K562 (cell line): ENCODE data around the gene FIBP. TPM values are rescaled to one million over a fixed set of nuclear protein-coding genes. Genes with fewer than 3 reads are reported as not detected.

ENCODE experiments used
- CBX3 ChIP-seq, 2 experiments: IDR thresholded peaks; 1 replicate in 1 of 2; 2 replicates in 1 of 2; pipeline ENCODE4 v1.6.1; 2012; ENCODE audit warnings: inconsistent platforms in 2 of 2, low read length in 2 of 2, borderline replicate concordance in 1 of 2, control low read depth in 1 of 2
- FOXJ2 ChIP-seq: fragments of 200-800 bp; sonication (Bioruptor generic); IDR thresholded peaks from 2 replicates; pipeline ENCODE4 v1.6.1; 2016; ENCODE audit warnings: missing genetic modification characterization, missing compliant biosample characterization
- GTF2E2 ChIP-seq: fragments of 200-800 bp; sonication (Bioruptor generic); IDR thresholded peaks from 2 replicates; pipeline ENCODE4 v1.6.1; 2016; ENCODE audit warnings: missing genetic modification characterization, missing compliant biosample characterization
- HLTF ChIP-seq: fragments of 450-650 bp; IDR thresholded peaks from 2 replicates; pipeline ENCODE4 v1.6.1; 2016
- IRF2 ChIP-seq: sonication (generic); formaldehyde crosslinking; IDR thresholded peaks from 2 replicates; pipeline ENCODE4 v1.8.1; 2022; ENCODE audit warnings: mild to moderate bottlenecking, missing genetic modification reagents
- MTA3 ChIP-seq: fragments of 450-650 bp; formaldehyde crosslinking; IDR thresholded peaks from 2 replicates; pipeline ENCODE4 v1.6.1; 2017; ENCODE audit warnings: mild to moderate bottlenecking, borderline replicate concordance
- NR2C2 ChIP-seq, 2 experiments: fragments of 200-800 bp in 1 of 2; sonication (Bioruptor generic) in 1 of 2; sonication (generic) in 1 of 2; formaldehyde crosslinking in 1 of 2; IDR thresholded peaks; 2 replicates each; pipeline versions ENCODE4 v1.6.1 to v1.8.0; 2016 to 2022; ENCODE audit warnings: mild to moderate bottlenecking in 1 of 2, missing compliant biosample characterization in 1 of 2, missing genetic modification characterization in 1 of 2, missing genetic modification reagents in 1 of 2
- RBFOX2 ChIP-seq: fragments of 200-400 bp; formaldehyde crosslinking; IDR thresholded peaks from 2 replicates; pipeline ENCODE4 v1.6.1; 2017; ENCODE audit warnings: low read depth, mild to moderate bottlenecking, low read length, moderate library complexity
- RBM22 ChIP-seq: fragments of 200-400 bp; formaldehyde crosslinking; IDR thresholded peaks from 2 replicates; pipeline ENCODE4 v1.6.1; 2018; ENCODE audit warnings: low read length, low read depth; ENCODE audit not compliant: poor library complexity, severe bottlenecking
- RFX1 ChIP-seq: fragments of 450-650 bp; IDR thresholded peaks from 2 replicates; pipeline ENCODE4 v1.6.1; 2016; ENCODE audit warnings: mild to moderate bottlenecking, moderate library complexity
- SRSF9 ChIP-seq: fragments of 200-400 bp; formaldehyde crosslinking; IDR thresholded peaks from 2 replicates; pipeline ENCODE4 v1.6.1; 2017; ENCODE audit warnings: low read depth, low read length, borderline replicate concordance
- STAG1 ChIP-seq: sonication (generic); formaldehyde crosslinking; IDR thresholded peaks from 2 replicates; pipeline ENCODE4 v1.5.0; 2020; ENCODE audit warnings: missing genetic modification reagents, borderline replicate concordance
- TRIM24 ChIP-seq, 2 experiments: fragments of 450-650 bp; IDR thresholded peaks; 2 replicates each; pipeline ENCODE4 v1.6.1; 2016
- ZBTB8A ChIP-seq: fragments of 450-650 bp; IDR thresholded peaks from 2 replicates; pipeline ENCODE4 v1.6.1; 2018; ENCODE audit warnings: mild to moderate bottlenecking, moderate library complexity; ENCODE audit not compliant: partially characterized antibody
- ZNF586 ChIP-seq: fragments of 450-650 bp; formaldehyde crosslinking; conservative IDR thresholded peaks from 2 replicates; pipeline ENCODE4 v1.4.0; 2020; ENCODE audit warnings: mild to moderate bottlenecking, moderate library complexity
- ZNF785 ChIP-seq: fragments of 250-450 bp; sonication (Bioruptor Pico); IDR thresholded peaks from 2 replicates; pipeline ENCODE4 v1.4.0; 2020; ENCODE audit warnings: mild to moderate bottlenecking
- polyA plus RNA-seq, 8 experiments: library from polyadenylated mRNA; depleted of rRNA in 4 of 8; stranded (reverse) in 5 of 8; unstranded in 3 of 8; fragments of >200 nt; fragmentation: Nextera tagmentation in 2 of 8; fragmentation: Illumina TruSeq in 1 of 8; extraction: Ambion mirVana in 2 of 8; extraction: Trizol in 1 of 8; gene quantifications; 2 replicates each; pipeline versions ENCODE4 v1.2.1 to v1.2.3, GENCODE V29; 2011 to 2014; ENCODE audit warnings: inconsistent platforms in 1 of 8, missing spikeins in 1 of 8
- total RNA-seq, 7 experiments: library from RNA; depleted of rRNA in 6 of 7; stranded (reverse); fragments of >200 nt in 6 of 7; fragmentation: Illumina TruSeq in 2 of 7; extraction: Trizol in 2 of 7; gene quantifications; 2 replicates each; pipeline versions ENCODE4 v1.2.1 to v1.2.3, GENCODE V29; 2011 to 2021; ENCODE audit warnings: low replicate concordance in 1 of 7
- TF ChIP-seq, protein P1 (sequence below): fragments of 250-450 bp; sonication (Bioruptor Pico); IDR thresholded peaks from 2 replicates; pipeline ENCODE4 v1.8.0; 2022; ENCODE audit warnings: inconsistent platforms, mild to moderate bottlenecking, moderate library complexity, borderline replicate concordance
- TF ChIP-seq, protein P2 (sequence below), 2 experiments: fragments of 450-650 bp in 1 of 2; sonication (generic) in 1 of 2; formaldehyde crosslinking; conservative IDR thresholded peaks; 2 replicates each; pipeline versions ENCODE4 v1.4.0 to v1.8.1; 2020 to 2022; ENCODE audit warnings: mild to moderate bottlenecking in 1 of 2, missing genetic modification reagents in 1 of 2
- TF ChIP-seq, protein P3 (sequence below): fragments of 450-650 bp; IDR thresholded peaks from 2 replicates; pipeline ENCODE4 v1.6.1; 2017; ENCODE audit warnings: antibody characterized with exemption
- TF ChIP-seq, protein P4 (sequence below): fragments of 450-650 bp; formaldehyde crosslinking; IDR thresholded peaks from 2 replicates; pipeline ENCODE4 v1.4.0; 2022; ENCODE audit warnings: missing genetic modification characterization
- TF ChIP-seq, protein P5 (sequence below): IDR thresholded peaks from 2 replicates; pipeline ENCODE4 v1.6.1; 2014; ENCODE audit warnings: antibody characterized with exemption

FIBP gene
- total and polyA plus RNA-seq, 9 of the 15 experiments (the other 6 are each of a cell fraction or from before 2014, with no cell fraction given): 41.2 to 79.2 (median 48.6) TPM

DNA sequence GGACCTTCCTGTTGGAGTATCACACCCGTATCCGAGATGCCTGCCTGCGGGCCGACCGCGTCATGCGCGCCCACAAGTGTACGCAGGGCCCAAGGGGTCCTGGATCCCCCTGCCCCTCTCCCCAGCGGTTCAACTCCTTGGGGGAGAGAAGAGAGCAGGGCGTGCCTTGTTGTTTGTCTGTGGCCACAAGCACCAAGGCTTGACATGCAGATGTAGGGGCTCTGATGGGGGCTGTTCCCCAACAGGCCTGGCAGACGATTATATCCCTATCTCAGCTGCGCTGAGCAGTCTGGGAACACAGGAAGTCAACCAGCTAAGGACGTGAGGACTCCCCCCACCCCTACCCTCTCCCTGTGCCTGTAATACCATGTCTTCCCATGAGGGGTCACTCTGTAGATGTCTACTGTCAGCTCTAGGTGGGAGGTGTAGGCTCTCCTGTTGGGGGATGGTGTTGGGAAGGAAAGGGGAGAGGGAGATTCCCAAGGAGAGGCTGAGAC, 37.1 kb downstream of the FIBP start (continued):
- TF ChIP-seq MTA3 (no peak), ZNF586 (no peak), IRF2 (CRISPR knock-in tag) (no peak), ZNF785 (CRISPR knock-in tag) (peak; percentile 88), ZBTB8A (no peak), TRIM24 (IDR thresholded peaks at IDR 0.05) (0 out of 4 replicates have a peak, but pooled peaks of 1 of the 2 experiments have one; percentile 39), GTF2E2 (tag) (no peak), RFX1 (no peak), CBX3 (IDR thresholded peaks at IDR 0.05; ENCODE audit: borderline replicate concordance in 1 of 2, low read length in 2 of 2) (peak in 1 of 2 experiments; percentile 92; a peak in 2 of 3 replicates), FOXJ2 (tag) (no peak), RBFOX2 (0 out of 2 replicates have a peak, but pooled peaks have one; percentile 14), SRSF9 (no peak), RBM22 (peak; percentile 60), STAG1 (CRISPR knock-in tag) (no peak), NR2C2 (CRISPR knock-in tag; IDR thresholded peaks at IDR 0.05) (no peak), NR2C2 (tag; IDR thresholded peaks at IDR 0.05) (no peak), HLTF (no peak)
- TF ChIP-seq, protein P1, sequence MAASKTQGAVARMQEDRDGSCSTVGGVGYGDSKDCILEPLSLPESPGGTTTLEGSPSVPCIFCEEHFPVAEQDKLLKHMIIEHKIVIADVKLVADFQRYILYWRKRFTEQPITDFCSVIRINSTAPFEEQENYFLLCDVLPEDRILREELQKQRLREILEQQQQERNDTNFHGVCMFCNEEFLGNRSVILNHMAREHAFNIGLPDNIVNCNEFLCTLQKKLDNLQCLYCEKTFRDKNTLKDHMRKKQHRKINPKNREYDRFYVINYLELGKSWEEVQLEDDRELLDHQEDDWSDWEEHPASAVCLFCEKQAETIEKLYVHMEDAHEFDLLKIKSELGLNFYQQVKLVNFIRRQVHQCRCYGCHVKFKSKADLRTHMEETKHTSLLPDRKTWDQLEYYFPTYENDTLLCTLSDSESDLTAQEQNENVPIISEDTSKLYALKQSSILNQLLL (CRISPR knock-in tag): no peak
- TF ChIP-seq, protein P2, sequence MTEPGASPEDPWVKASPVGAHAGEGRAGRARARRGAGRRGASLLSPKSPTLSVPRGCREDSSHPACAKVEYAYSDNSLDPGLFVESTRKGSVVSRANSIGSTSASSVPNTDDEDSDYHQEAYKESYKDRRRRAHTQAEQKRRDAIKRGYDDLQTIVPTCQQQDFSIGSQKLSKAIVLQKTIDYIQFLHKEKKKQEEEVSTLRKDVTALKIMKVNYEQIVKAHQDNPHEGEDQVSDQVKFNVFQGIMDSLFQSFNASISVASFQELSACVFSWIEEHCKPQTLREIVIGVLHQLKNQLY (CRISPR knock-in tag; conservative IDR thresholded peaks at IDR 0.05): no peak
- TF ChIP-seq, protein P3, sequence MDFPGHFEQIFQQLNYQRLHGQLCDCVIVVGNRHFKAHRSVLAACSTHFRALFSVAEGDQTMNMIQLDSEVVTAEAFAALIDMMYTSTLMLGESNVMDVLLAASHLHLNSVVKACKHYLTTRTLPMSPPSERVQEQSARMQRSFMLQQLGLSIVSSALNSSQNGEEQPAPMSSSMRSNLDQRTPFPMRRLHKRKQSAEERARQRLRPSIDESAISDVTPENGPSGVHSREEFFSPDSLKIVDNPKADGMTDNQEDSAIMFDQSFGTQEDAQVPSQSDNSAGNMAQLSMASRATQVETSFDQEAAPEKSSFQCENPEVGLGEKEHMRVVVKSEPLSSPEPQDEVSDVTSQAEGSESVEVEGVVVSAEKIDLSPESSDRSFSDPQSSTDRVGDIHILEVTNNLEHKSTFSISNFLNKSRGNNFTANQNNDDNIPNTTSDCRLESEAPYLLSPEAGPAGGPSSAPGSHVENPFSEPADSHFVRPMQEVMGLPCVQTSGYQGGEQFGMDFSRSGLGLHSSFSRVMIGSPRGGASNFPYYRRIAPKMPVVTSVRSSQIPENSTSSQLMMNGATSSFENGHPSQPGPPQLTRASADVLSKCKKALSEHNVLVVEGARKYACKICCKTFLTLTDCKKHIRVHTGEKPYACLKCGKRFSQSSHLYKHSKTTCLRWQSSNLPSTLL: no peak
- TF ChIP-seq, protein P4, sequence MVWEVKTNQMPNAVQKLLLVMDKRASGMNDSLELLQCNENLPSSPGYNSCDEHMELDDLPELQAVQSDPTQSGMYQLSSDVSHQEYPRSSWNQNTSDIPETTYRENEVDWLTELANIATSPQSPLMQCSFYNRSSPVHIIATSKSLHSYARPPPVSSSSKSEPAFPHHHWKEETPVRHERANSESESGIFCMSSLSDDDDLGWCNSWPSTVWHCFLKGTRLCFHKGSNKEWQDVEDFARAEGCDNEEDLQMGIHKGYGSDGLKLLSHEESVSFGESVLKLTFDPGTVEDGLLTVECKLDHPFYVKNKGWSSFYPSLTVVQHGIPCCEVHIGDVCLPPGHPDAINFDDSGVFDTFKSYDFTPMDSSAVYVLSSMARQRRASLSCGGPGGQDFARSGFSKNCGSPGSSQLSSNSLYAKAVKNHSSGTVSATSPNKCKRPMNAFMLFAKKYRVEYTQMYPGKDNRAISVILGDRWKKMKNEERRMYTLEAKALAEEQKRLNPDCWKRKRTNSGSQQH (CRISPR knock-in tag): no peak
- TF ChIP-seq, protein P5, sequence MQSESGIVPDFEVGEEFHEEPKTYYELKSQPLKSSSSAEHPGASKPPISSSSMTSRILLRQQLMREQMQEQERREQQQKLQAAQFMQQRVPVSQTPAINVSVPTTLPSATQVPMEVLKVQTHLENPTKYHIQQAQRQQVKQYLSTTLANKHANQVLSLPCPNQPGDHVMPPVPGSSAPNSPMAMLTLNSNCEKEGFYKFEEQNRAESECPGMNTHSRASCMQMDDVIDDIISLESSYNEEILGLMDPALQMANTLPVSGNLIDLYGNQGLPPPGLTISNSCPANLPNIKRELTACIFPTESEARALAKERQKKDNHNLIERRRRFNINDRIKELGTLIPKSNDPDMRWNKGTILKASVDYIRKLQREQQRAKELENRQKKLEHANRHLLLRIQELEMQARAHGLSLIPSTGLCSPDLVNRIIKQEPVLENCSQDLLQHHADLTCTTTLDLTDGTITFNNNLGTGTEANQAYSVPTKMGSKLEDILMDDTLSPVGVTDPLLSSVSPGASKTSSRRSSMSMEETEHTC: no peak
